Measurements from ENCODE around the gene GLTP.
"Not testable (repeated sequence)": the region's sequence is repeated elsewhere in the genome, so short reads cannot be mapped to it uniquely, and the experiment has no call there.

Gene GLTP

GRCh38 chr12:109902891-109903418, 22.6 kb upstream of the GLTP start:
- no peak for DNase-seq (ENCODE audit: low read depth)

- no peak for DNase-seq (ENCODE audit: low read depth)
These were observed 20.6 kb upstream of the GLTP start for GRCh38 chr12:109900752-109901580.

- DNase-seq (ENCODE audit: low read depth), result peak; percentile 76
These were observed 19.7 kb upstream of the GLTP start, which contains the start of gene TCHP for GRCh38 chr12:109899783-109900751. TCHP (plus strand) TSS chr12:109900274; CDS start chr12:109903027, 2,753 bp downstream.

- DNase-seq (ENCODE audit: low read depth), result not testable (repeated sequence)
These were observed 19.0 kb upstream of the GLTP start for GRCh38 chr12:109899345-109899744.

GRCh38 chr12:109897029-109897428, 16.7 kb upstream of the GLTP start:
- DNase-seq (ENCODE audit: low read depth), result no peak

GRCh38 chr12:109896188-109896587, 15.8 kb upstream of the GLTP start:
- no peak for DNase-seq (ENCODE audit: low read depth)

GRCh38 chr12:109894939-109895338, 14.6 kb upstream of the GLTP start:
- no peak for DNase-seq (ENCODE audit: low read depth)

- DNase-seq (ENCODE audit: low read depth), result no peak
These were observed 13.1 kb upstream of the GLTP start for GRCh38 chr12:109893261-109893995.

- DNase-seq (ENCODE audit: low read depth), result no peak
These were observed 12.4 kb upstream of the GLTP start for GRCh38 chr12:109892748-109893147.

GRCh38 chr12:109892165-109892715, 11.9 kb upstream of the GLTP start:
- DNase-seq (ENCODE audit: low read depth), result no peak

GRCh38 chr12:109891731-109892130, 11.4 kb upstream of the GLTP start:
- not testable (repeated sequence) for DNase-seq (ENCODE audit: low read depth)

GRCh38 chr12:109890620-109891170, 10.4 kb upstream of the GLTP start:
- DNase-seq (ENCODE audit: low read depth), result no peak

GRCh38 chr12:109888179-109889020, 8.1 kb upstream of the GLTP start:
- DNase-seq (ENCODE audit: low read depth), result no peak

GRCh38 chr12:109885616-109886015, 5.3 kb upstream of the GLTP start:
- DNase-seq (ENCODE audit: low read depth), result no peak

GRCh38 chr12:109883461-109883860, 3.1 kb upstream of the GLTP start:
- DNase-seq (ENCODE audit: low read depth), result no peak

- no peak for DNase-seq (ENCODE audit: low read depth)
These were observed 1.4 kb upstream of the GLTP start for GRCh38 chr12:109881752-109882151.

GRCh38 chr12:109880938-109881337, 597 bp upstream of the GLTP start:
- DNase-seq (ENCODE audit: low read depth), result no peak

GRCh38 chr12:109879351-109880042, 844 bp downstream of the GLTP start:
- DNase-seq (ENCODE audit: low read depth), result no peak

GRCh38 chr12:109878749-109879148, 1.6 kb downstream of the GLTP start:
- DNase-seq (ENCODE audit: low read depth), result no peak

GRCh38 chr12:109878247-109878625, 2.1 kb downstream of the GLTP start:
- DNase-seq (ENCODE audit: low read depth), result no peak
